ENCODE measurements around the gene KIRREL3. TPM values are rescaled to one million over a fixed set of nuclear protein-coding genes. Genes with fewer than 3 reads are reported as not detected.

Gene KIRREL3
- total RNA-seq, 1 donor from 2014 or later: 26.5 TPM

- no peak for DNase-seq (ENCODE audit: low spot score in 2 of 2)
- no peak for FAIRE-seq
These were observed 252.3 kb downstream of the KIRREL3 start for GRCh38 chr11:126748100-126748791.

GRCh38 chr11:126747315-126747714 lies 253.3 kb downstream of the KIRREL3 start:
- DNase-seq (ENCODE audit: low spot score in 2 of 2): no peak
- no peak for FAIRE-seq

DNA sequence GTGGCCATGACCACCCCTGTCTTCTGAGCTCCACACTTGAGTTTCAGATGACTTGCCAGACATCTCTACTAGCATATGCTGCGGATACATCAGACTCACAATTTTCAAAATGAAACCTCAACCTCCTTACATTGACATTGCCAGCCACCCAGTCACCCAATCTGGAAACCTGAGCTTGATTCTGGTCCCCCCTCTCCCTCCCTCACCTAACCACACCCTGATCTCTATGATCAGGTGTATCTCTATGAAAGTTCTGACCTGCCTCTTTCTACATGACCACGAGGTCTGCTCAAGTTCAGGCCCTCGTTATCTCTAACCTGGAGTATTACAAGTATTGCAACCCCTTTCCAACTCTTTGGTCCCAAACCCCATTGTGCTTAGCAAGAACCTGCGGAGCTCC lies 254.1 kb downstream of the KIRREL3 start:
- DNase-seq (ENCODE audit: low spot score in 2 of 2) (no peak), FAIRE-seq (no peak)

GRCh38 chr11:126744699-126745098 lies 255.9 kb downstream of the KIRREL3 start:
- no peak for FAIRE-seq
- no peak for DNase-seq (ENCODE audit: low spot score in 2 of 2)

- no peak for FAIRE-seq
- DNase-seq (ENCODE audit: low spot score in 2 of 2): no peak
These were observed 256.9 kb downstream of the KIRREL3 start for GRCh38 chr11:126743628-126744027.

DNA sequence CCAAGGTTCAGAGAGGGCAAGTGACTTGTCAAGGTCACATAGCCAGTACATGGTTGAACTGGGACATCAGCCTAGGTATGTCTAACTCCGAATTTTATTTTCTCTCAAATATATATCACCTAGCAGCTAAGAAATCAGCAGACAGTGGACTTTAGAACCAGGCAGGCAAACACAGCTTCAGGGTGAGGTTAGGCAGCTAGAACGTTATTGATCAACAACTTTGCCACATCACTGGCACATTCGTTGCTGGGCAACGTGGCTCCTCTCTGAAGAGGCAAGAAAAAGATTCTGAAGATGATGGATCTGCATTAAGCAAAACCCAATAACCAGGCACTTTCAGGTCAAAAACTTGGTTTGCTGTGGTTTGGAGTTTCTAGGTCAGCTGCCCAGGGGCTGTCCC lies 258.0 kb downstream of the KIRREL3 start:
- no peak for FAIRE-seq
- no peak for DNase-seq (ENCODE audit: low spot score in 2 of 2)

- FAIRE-seq: no peak
- no peak for DNase-seq (ENCODE audit: low spot score in 2 of 2)
These were observed 259.7 kb downstream of the KIRREL3 start for GRCh38 chr11:126740846-126741245.

- DNase-seq (ENCODE audit: low spot score in 2 of 2) (no peak), FAIRE-seq (no peak)
These were observed 260.9 kb downstream of the KIRREL3 start for GRCh38 chr11:126739499-126740145.

DNA sequence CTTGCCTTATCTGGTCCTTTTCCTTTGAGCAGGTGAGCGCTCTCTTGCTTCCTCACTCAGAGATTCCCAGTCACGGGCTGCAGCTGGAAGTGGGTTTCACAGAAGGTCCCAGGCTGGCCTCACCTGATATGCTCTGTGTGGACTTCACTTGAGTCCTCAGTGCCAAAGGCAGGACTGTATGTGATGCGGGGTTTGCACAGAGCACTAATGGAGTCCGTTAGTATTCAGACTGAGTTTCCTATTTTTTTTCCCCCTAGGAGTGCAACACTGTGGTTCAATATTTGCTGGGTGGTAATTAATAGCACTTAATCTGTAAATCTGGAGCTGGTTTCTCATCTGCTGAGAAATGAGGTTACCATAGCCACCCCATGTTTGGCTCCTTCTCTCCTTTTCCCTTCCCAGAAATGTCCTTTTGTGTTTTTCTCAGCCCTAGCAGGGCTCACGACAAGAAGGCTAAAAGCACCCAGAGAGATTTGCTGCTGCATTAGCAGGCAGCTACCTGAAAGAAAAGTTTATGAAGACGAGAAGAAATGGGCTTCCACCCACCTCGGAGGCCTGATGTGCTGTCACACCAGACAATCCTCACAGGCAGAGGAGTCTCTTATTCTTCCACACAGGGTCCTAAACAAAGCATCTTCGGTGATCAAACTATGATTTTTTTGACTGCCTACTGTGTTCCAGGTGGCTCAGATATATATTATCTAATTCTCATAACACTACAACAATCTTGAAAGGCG lies 262.1 kb downstream of the KIRREL3 start:
- no peak for FAIRE-seq
- DNase-seq (ENCODE audit: low spot score in 2 of 2): no peak

GRCh38 chr11:126736682-126737572 lies 263.6 kb downstream of the KIRREL3 start:
- no peak for DNase-seq (ENCODE audit: low spot score in 2 of 2)
- FAIRE-seq: no peak

DNA sequence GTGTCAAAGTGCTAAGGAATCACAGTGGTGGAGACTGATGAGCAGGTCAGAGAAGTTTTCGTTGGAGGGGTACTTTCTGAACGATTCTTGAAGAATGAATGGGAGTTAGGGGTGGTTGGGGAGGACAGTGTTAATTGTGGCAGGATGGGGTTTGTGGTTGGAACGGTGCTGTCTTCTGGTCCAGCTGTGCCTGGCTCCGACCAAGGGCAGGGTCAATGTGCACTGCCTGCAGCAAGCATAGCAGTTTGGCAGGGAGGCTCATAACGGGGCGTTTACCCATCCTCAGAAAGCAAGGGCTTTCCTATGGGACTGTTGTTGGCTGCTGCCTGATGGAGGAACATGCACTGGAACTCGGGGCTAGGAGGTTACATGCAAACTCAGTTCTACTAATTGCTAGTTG lies 265.8 kb downstream of the KIRREL3 start:
- DNase-seq (ENCODE audit: low spot score in 2 of 2): no peak
- FAIRE-seq: no peak

- DNase-seq (ENCODE audit: low spot score in 2 of 2) (no peak), FAIRE-seq (no peak)
These were observed 266.9 kb downstream of the KIRREL3 start for GRCh38 chr11:126733685-126734084.

GRCh38 chr11:126732981-126733380 lies 267.6 kb downstream of the KIRREL3 start:
- DNase-seq (ENCODE audit: low spot score in 2 of 2): no peak
- FAIRE-seq: no peak

DNA sequence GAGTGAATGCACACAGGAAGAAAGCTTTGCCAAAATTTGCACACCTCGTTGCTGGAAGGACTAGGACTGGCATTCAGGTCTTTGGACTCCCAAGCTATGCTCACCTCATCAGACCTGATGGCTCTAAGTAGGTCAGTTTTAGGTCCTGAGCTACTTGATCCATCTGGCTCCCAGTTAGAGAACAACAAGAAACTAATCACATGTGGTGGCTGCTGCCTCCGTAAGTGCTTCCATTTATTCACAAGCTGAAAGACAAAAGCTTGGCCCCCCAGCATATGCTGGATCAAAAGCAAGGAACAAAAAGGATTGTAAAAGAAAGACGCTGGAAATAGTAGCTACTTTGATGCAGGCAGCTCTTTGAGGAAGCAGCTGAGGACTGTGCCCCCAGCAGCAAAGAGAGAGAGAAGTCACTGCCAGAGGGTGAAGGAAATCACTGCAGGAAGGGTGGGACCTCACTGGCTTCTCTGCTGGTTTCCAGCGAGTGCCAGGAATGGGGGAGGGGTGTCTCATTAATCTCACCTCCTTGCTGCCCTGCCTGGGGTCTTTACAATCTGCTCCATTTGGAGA lies 268.9 kb downstream of the KIRREL3 start:
- no peak for DNase-seq (ENCODE audit: low spot score in 2 of 2)

GRCh38 chr11:126727381-126727780 lies 273.2 kb downstream of the KIRREL3 start:
- no peak for FAIRE-seq
- DNase-seq (ENCODE audit: low spot score in 2 of 2): no peak

More for the DNA sequence above, 268.9 kb downstream of the KIRREL3 start:
- FAIRE-seq: no peak

- no peak for FAIRE-seq
- DNase-seq (ENCODE audit: low spot score in 2 of 2): no peak
These were observed 275.0 kb downstream of the KIRREL3 start for GRCh38 chr11:126725521-126725920.

GRCh38 chr11:126725043-126725442 lies 275.5 kb downstream of the KIRREL3 start:
- FAIRE-seq: no peak

DNA sequence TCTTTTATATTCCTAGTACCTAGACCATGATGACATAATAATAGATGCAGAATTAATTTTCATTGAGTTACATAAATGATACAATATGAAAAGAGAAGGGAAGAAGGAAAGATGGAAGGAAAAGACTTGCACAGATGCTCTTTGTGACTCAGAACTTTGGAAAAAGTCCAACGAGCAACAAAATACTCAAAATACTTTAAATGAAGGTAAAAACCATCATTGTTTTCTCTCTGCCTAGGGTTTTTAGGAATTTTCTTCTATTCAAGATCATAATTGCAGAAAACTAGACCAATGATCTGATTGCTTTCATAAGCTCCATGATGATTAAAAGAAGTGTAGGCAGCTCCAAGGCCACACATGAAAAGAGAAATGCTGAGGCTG lies 276.9 kb downstream of the KIRREL3 start:
- FAIRE-seq (no peak), DNase-seq (ENCODE audit: low spot score in 2 of 2) (no peak)

More at GRCh38 chr11:126725043-126725442, 275.5 kb downstream of the KIRREL3 start:
- DNase-seq (ENCODE audit: low spot score in 2 of 2): no peak

- DNase-seq (ENCODE audit: low spot score in 2 of 2): no peak
- FAIRE-seq: no peak
These were observed 277.5 kb downstream of the KIRREL3 start for GRCh38 chr11:126722956-126723664.
